ENCODE measurements around the gene ANG. TPM values are rescaled to one million over a fixed set of nuclear protein-coding genes. Genes with fewer than 3 reads are reported as not detected.
"Not testable (repeated sequence)": the region's sequence is repeated elsewhere in the genome, so short reads cannot be mapped to it uniquely, and the experiment has no call there.

ANG gene
- polyA plus RNA-seq, 5 donors: 7.2 to 11.7 (median 8.9) TPM

- DNase-seq: not testable (repeated sequence)
Measured at GRCh38 chr14:20738292-20738691, 49.7 kb downstream of the ANG start.

- DNase-seq: no peak
Measured at GRCh38 chr14:20742132-20742531, 53.6 kb downstream of the ANG start.

DNA sequence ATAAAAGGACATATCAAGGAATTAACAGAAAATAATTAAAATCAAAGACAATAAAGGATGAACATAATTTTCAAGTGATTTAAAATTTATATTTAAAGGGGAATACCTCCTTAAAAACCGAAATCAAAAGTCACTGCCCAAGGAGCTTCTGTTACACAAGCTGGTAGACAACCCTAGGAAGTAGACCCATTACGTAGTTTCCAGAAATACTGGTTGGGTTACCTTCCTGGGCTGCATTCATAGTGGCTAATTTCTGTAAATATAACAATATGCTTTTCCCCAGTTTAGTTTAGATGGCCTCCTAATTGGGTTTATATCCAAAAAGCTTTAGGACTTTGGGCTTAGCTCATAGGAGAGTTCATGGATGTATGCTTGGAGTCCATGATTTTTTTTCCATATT is 55.0 kb downstream of the ANG start:
- peak in 1 of 2 donors; percentile 15 for DNase-seq

Other genes starting within 250 kb of the ANG start
- gene OSGEP, start 234.0 kb upstream of the ANG start, polyA plus RNA-seq (ENCODE audit: insufficient read depth in 1 of 5, insufficient read length in 5 of 5, low replicate concordance in 1 of 5): 10 to 100 TPM; 72.4 to 90.2 (median 78.0) TPM
- gene APEX1, start 233.5 kb upstream of the ANG start, polyA plus RNA-seq (ENCODE audit: insufficient read depth in 1 of 5, insufficient read length in 5 of 5, low replicate concordance in 1 of 5): 100 to 1,000 TPM; 318 to 352 (median 331) TPM
- 10 to 100 TPM; 27.3 to 36.8 (median 33.0) TPM for gene PIP4P1, start 227.3 kb upstream of the ANG start, polyA plus RNA-seq (ENCODE audit: insufficient read depth in 1 of 5, insufficient read length in 5 of 5, low replicate concordance in 1 of 5)
- gene PNP, start 219.4 kb upstream of the ANG start, polyA plus RNA-seq (ENCODE audit: insufficient read depth in 1 of 5, insufficient read length in 5 of 5, low replicate concordance in 1 of 5): 10 to 100 TPM; 31.0 to 47.3 (median 36.0) TPM
- gene RNASE10, start 183.2 kb upstream of the ANG start, polyA plus RNA-seq (ENCODE audit: insufficient read depth in 1 of 5, insufficient read length in 5 of 5, low replicate concordance in 1 of 5): under 1 TPM in 3 of 5 donors, not detected in 2; 0.43 to 0.84 (median 0.68) TPM
- not detected for gene RNASE9, start 127.7 kb upstream of the ANG start, polyA plus RNA-seq (ENCODE audit: insufficient read depth in 1 of 5, insufficient read length in 5 of 5, low replicate concordance in 1 of 5)
- not detected for gene RNASE11, start 100.8 kb upstream of the ANG start, polyA plus RNA-seq (ENCODE audit: insufficient read depth in 1 of 5, insufficient read length in 5 of 5, low replicate concordance in 1 of 5)
- gene RNASE12, start 97.4 kb upstream of the ANG start, polyA plus RNA-seq (ENCODE audit: insufficient read depth in 1 of 5, insufficient read length in 5 of 5, low replicate concordance in 1 of 5): not detected
- gene OR6S1, start 47.1 kb upstream of the ANG start, polyA plus RNA-seq (ENCODE audit: insufficient read depth in 1 of 5, insufficient read length in 5 of 5, low replicate concordance in 1 of 5): not detected
- gene RNASE4, start 4.2 kb upstream of the ANG start, polyA plus RNA-seq (ENCODE audit: insufficient read depth in 1 of 5, insufficient read length in 5 of 5, low replicate concordance in 1 of 5): 10 to 100 TPM in 1 of 5 donors, 1 to 10 TPM in 4; 6.6 to 10.1 (median 9.1) TPM
- gene EDDM3A, start 57.1 kb downstream of the ANG start, polyA plus RNA-seq (ENCODE audit: insufficient read depth in 1 of 5, insufficient read length in 5 of 5, low replicate concordance in 1 of 5): under 1 TPM in 1 of 5 donors, not detected in 4; 0.16 TPM
- gene EDDM3B, start 79.6 kb downstream of the ANG start, polyA plus RNA-seq (ENCODE audit: insufficient read depth in 1 of 5, insufficient read length in 5 of 5, low replicate concordance in 1 of 5): not detected
- gene RNASE6, start 92.5 kb downstream of the ANG start, polyA plus RNA-seq (ENCODE audit: insufficient read depth in 1 of 5, insufficient read length in 5 of 5, low replicate concordance in 1 of 5): 1 to 10 TPM; 6.5 to 8.3 (median 7.9) TPM
- gene RNASE1, start 114.1 kb downstream of the ANG start, polyA plus RNA-seq (ENCODE audit: insufficient read depth in 1 of 5, insufficient read length in 5 of 5, low replicate concordance in 1 of 5): 100 to 1,000 TPM; 299 to 478 (median 401) TPM
- gene RNASE3, start 202.6 kb downstream of the ANG start, polyA plus RNA-seq (ENCODE audit: insufficient read depth in 1 of 5, insufficient read length in 5 of 5, low replicate concordance in 1 of 5): 1 to 10 TPM in 1 of 5 donors, under 1 TPM in 3, not detected in 1; 0.44 to 1.6 (median 0.72) TPM

Measured in right lung (tissue), 5 donors.